Measurements from ENCODE around the gene CAPN13. TPM values are rescaled to one million over a fixed set of nuclear protein-coding genes. Genes with fewer than 3 reads are reported as not detected.

Gene CAPN13
- total RNA-seq, 2 donors from 2014 or later: 49.7 to 58.5 TPM

- DNase-seq (no peak), ATAC-seq (no peak)
- intact Hi-C loops (cut with DNase I, micrococcal nuclease): no loop called here
Measured at GRCh38 chr2:30736461-30737325, 70.6 kb downstream of the CAPN13 start.

GRCh38 chr2:30733876-30734520 lies 73.2 kb downstream of the CAPN13 start:
- peak in 1 of 2 donors; percentile 4 for DNase-seq
- ATAC-seq: no peak
- intact Hi-C loops (cut with DNase I, micrococcal nuclease): no loop called here

DNA sequence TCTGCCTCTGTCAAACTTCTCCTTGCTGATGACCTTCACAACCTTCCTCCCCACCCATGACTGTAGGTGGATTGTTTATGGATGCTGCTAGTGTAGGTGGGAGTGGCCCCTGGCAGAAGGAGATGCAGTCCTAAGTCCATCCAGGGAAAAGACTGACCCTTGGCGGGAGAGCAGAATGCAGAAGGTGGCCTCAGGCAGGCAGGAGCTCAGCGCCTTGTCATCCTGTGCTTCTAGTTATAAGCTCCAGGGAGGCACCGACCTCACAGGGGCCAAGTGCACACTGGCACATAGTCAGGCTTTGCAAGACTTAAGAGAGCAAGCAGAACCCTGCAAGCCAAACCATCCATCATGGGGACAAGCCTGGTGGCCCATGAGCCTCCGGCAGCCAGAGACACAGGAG lies 74.4 kb downstream of the CAPN13 start:
- peak; percentile 78 for ATAC-seq
- intact Hi-C loops (cut with DNase I, micrococcal nuclease): no loop called here
- DNase-seq: peak in 1 of 2 donors; percentile 16

GRCh38 chr2:30732376-30732775 lies 74.9 kb downstream of the CAPN13 start:
- ATAC-seq: no peak
- peak in 1 of 2 donors; percentile 16 for DNase-seq
- intact Hi-C loops (cut with DNase I, micrococcal nuclease): no loop called here

GRCh38 chr2:30731706-30732105 lies 75.5 kb downstream of the CAPN13 start:
- ATAC-seq (no peak), DNase-seq (peak in 1 of 2 donors; percentile 9)
- intact Hi-C loops (cut with DNase I, micrococcal nuclease): no loop called here

- peak in 1 of 2 donors; percentile 8 for DNase-seq
- intact Hi-C loops (cut with DNase I, micrococcal nuclease): no loop called here
- ATAC-seq: no peak
Measured at GRCh38 chr2:30730736-30731647, 76.3 kb downstream of the CAPN13 start.

GRCh38 chr2:30729031-30729430 lies 78.2 kb downstream of the CAPN13 start:
- intact Hi-C loops (cut with DNase I, micrococcal nuclease): no loop called here

DNA sequence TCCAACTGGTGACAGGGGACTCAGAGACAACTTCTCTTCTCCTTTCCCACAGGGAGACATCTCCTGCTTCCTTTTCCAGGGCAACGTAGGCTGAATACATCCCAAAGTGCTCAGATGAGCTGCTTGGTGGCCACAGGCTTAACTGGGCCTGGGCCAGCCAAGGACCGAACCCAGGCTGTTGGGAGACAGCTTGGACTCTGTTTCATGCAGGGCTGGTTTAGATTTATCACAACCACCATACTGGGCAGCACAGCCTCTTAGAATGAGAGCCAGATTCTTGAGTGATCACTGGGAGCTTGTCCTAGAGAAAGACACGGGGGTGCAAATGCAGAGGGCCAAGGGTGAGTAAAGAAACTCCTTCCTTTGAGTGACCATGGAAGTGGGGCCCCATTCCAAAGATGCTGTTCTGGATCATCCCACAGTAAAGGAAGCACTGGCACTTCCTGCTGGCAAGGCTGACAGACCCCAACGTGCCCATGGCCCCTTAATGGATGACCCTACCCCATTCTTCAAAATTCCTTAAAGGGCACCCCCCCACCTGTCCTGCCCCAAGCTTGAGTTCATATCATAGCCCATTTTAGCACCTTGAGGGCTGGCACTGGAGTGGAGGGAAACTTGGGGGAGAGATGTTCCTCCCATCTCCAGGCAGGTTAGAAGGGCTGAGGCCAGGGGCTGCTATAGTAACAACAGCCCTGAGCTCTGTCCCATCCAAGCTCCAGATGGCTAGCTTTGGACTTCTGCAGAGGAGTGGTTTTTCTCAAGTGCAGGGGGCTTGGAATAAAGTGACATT lies 84.1 kb downstream of the CAPN13 start:
- DNase-seq (no peak), ATAC-seq (no peak)
- intact Hi-C loops (cut with DNase I, micrococcal nuclease): no loop called here

More at GRCh38 chr2:30729031-30729430, 78.2 kb downstream of the CAPN13 start:
- ATAC-seq (no peak), DNase-seq (no peak)

GRCh38 chr2:30721668-30722647 lies 85.3 kb downstream of the CAPN13 start:
- DNase-seq: no peak
- ATAC-seq: no peak
- intact Hi-C loops (cut with DNase I, micrococcal nuclease): no loop called here

GRCh38 chr2:30721241-30721640 lies 86.0 kb downstream of the CAPN13 start:
- ATAC-seq (no peak), DNase-seq (no peak)
- intact Hi-C loops (cut with DNase I, micrococcal nuclease): no loop called here

- intact Hi-C loops (cut with DNase I, micrococcal nuclease): loop anchor here (5.0 to 10.0 kb wide), 2 partner anchors 445 to 618 kb away; no protein-coding TSS in a partner anchor
- no peak for DNase-seq
- ATAC-seq: no peak
Measured at GRCh38 chr2:30717081-30717650, 90.1 kb downstream of the CAPN13 start.

DNA sequence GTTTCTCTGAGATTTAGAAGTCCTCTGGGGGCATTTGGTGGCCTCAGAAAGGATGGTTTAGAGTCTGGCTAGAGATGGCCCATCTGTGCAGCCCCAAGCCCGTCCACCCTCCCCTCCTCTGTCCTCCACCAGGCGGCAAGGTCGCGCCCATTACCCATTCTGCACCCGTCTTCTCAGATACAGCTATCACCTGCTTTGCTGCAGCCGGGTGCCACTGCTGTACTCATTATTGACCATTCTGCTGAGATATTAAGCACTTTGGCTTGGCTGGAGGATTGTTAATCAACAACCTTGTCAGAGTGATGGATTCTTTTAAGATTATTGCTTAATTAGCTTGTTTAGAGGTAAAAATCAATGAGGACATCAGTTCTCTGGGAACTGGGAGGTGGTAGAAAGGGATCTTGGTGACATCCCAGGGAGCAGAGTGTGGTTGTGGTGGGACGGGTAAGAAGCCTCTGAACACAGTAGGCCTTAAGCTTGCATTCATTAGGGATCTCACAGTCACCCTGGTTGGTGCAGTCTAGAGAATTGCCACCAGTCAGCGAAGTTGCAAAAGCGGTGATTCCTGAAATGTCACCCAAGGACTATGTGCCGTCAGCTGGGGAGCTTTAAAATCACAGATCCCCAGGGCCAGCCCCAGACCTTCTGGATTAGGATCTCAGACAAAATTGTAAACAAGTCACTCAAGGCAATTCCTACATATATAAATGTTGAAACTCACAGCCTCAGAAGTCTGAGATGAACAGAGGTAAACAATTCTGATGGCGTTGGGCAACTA lies 90.9 kb downstream of the CAPN13 start:
- ATAC-seq (no peak), DNase-seq (no peak)
- intact Hi-C loops (cut with DNase I, micrococcal nuclease): loop anchor here (5.0 to 10.0 kb wide), 2 partner anchors 446 to 618 kb away; no protein-coding TSS in a partner anchor

DNA sequence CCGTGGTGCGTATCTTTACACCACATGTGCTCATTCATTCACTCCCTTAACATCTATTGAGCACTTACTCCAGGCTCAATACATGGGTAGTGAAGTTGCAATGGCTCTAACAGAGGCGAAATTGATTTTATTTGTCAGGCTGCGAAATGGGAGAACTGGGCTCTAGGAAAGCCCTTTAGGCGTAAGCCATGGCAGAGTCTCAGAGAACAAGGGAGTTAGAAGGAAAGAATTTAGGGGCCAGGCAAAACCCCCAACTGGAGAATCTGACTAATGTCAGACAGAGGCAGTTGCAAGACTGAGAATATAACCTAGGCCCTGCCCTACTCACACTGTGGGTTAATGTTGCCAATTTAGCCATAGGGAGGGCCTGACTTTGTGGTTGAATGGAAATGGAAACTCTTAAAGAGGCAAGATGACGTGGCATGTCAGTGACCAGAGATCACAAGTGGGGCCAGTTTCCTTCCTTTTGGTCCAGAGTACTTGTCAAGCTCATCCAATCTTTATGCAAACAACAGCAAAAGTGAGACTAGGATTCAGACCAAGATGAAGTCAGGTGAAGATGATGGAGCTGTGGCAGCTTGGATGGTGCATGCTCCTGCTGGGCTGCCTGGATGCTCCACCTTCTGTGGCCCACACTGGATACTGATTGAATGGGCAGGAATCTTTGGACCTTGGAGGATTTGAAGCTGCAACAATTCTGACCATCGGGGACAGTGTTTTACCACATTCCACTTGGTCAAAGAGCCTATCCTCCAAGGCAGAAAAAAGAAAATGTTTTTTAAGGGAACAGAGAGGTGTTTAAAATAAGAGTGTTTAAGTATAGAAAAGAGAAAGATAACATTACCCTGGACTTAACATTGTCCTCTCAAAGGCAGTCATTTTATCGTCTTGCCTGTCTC lies 92.2 kb downstream of the CAPN13 start:
- no peak for DNase-seq
- intact Hi-C loops (cut with DNase I, micrococcal nuclease): loop anchor here (5.0 to 10.0 kb wide), 3 partner anchors 447 to 620 kb away; no protein-coding TSS in a partner anchor
- ATAC-seq: no peak

DNA sequence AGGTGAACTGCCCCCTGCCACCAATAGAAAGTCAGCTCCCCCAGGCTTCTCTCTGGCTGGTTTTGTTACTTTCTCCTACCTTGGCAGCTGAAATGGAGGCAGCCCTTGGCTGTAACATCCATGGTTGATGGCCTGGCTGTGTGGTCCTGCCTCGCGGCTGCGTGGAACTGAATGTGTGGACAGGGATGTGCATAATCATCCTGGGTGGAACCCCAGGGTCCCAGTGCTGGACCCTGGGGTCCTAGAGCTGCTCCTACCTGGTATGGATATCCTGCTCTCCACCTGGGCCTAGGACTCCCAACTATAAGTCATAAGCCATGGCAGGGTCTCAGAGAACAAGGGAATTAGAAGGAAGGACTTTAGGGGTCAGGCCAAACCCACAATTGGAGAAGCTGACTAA lies 93.5 kb downstream of the CAPN13 start:
- DNase-seq: no peak

DNA sequence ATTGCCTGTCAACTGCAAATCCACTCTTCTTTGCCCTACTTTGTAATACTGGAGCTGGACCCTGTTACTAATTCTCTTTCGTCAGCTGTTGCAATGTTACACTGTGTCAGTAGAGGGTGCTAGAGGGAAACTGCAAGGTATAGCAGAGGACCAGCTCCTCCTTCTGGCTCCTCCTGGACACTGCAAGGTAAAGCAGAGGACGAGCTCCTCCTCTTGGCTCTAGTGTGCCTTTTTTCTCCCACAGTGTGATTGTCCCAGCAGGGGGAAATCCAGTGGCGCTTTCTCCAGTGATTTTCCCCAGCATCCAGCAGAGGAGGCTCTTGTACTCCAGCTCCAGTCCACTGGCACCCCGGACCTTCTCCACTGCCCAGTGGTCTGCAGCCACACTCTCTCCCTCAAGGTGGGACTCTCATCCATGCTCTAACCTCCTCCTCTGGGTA lies 95.6 kb downstream of the CAPN13 start:
- intact Hi-C loops (cut with DNase I, micrococcal nuclease): loop anchor here (2.0 to 10.0 kb wide), 3 partner anchors 461 to 623 kb away; no protein-coding TSS in a partner anchor
- peak; percentile 80 for ATAC-seq
- peak; percentile 86 to 89 for DNase-seq

More for the DNA sequence above, 93.5 kb downstream of the CAPN13 start:
- intact Hi-C loops (cut with DNase I, micrococcal nuclease): loop anchor here (2.0 to 10.0 kb wide), 3 partner anchors 459 to 621 kb away; no protein-coding TSS in a partner anchor
- ATAC-seq: no peak

Data from left colon (tissue), 2 donors.